HFF-Myc (cell line): ENCODE data around the gene AOAH.

ENCODE experiments used
- DNase-seq: peaks from one replicate; pipeline ENCODE4 v3.0.0-alpha.2; 2011; ENCODE audit warnings: low read depth; ENCODE audit errors: extremely low read depth
- H3K4me3 ChIP-seq: replicated peaks from 2 replicates; pipeline ENCODE4 v1.5.1; 2011; ENCODE audit warnings: low read depth, mild to moderate bottlenecking, control low read depth, low read length
- TF ChIP-seq, protein P1 (sequence below): IDR thresholded peaks from 2 replicates; pipeline ENCODE4 v1.5.1; 2012; ENCODE audit warnings: mild to moderate bottlenecking, low read depth, low read length, control low read depth; ENCODE audit errors: missing control alignments

The AOAH gene

DNA sequence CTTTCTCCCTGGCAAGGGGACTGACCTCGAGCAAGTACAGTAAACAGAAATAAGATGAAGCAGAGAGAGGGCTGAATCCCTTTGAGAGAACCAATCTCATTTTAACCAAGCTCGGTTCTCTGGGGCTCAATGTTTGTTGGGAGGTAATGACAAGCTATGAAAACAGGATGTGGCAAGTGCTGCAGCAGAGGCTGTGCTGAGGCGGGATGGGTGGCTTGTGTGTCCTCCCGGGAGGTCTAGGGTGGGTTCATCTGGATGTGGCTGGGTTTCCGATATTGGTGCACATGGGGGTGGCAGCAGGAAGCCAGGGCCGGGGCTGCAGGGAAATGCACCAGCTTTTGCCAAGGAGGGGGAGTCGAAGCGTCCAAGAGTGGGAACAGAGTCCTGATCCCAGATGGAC is 84.5 kb downstream of the AOAH start:
- DNase-seq: no peak
- no peak overlapping the region for H3K4me3 ChIP-seq
- TF ChIP-seq, protein P1, sequence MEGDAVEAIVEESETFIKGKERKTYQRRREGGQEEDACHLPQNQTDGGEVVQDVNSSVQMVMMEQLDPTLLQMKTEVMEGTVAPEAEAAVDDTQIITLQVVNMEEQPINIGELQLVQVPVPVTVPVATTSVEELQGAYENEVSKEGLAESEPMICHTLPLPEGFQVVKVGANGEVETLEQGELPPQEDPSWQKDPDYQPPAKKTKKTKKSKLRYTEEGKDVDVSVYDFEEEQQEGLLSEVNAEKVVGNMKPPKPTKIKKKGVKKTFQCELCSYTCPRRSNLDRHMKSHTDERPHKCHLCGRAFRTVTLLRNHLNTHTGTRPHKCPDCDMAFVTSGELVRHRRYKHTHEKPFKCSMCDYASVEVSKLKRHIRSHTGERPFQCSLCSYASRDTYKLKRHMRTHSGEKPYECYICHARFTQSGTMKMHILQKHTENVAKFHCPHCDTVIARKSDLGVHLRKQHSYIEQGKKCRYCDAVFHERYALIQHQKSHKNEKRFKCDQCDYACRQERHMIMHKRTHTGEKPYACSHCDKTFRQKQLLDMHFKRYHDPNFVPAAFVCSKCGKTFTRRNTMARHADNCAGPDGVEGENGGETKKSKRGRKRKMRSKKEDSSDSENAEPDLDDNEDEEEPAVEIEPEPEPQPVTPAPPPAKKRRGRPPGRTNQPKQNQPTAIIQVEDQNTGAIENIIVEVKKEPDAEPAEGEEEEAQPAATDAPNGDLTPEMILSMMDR: no peak

DNA sequence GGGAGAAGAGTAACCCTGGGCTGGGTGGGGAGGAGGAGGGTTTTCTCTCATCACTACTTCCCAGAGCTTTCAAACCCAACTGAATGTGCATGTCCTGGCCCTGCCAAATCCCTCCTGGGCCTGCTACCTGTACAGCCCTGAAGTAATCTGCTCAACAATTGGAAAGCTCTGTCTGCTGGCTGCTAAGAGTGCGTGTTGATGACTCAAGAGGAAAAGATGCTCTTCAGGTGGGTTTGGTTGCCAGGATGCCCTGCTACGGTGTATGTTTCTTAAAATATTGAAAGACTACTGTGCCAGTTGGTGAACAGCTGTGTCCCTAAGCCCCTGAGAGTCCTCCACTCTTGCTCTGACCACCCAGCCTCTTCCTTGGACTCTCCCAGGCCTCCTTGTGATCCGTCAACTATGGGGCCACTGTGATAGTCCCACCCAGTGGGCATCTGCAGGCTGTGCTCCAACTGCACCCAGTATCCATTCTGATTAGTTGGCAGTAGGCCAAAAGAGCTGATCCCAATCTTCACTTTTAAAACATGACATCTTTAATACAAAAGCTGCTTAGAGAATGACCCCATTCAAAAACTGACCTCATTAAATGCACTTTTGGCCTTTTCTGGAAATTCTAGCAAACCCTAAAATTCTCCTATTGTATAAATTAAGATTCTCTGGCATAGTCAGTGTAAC is 85.6 kb downstream of the AOAH start:
- no peak overlapping the region for H3K4me3 ChIP-seq
- DNase-seq: no peak

DNA sequence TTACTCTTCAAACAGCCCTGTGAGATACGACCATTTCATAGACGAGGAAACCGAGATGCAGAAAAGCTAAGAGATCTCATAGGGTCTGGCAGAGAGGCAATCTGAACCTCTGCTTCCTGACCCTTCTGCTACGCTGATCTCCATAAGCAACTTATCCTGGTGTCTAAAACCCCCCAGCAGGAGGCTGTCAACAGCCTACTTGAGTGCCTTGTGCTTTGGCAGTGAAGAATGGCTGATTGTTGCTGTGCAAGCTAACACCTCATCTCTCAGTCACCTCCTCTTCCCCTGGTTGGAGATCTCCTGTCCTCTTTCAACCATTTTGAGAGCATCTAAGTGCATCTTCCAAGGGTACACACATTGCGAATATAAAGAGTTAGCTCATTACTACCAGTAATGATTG is 86.2 kb downstream of the AOAH start:
- no peak overlapping the region for H3K4me3 ChIP-seq
- DNase-seq: no peak
- TF ChIP-seq, protein P1: no peak

More for the DNA sequence above, 85.6 kb downstream of the AOAH start:
- TF ChIP-seq, protein P1: no peak

DNA sequence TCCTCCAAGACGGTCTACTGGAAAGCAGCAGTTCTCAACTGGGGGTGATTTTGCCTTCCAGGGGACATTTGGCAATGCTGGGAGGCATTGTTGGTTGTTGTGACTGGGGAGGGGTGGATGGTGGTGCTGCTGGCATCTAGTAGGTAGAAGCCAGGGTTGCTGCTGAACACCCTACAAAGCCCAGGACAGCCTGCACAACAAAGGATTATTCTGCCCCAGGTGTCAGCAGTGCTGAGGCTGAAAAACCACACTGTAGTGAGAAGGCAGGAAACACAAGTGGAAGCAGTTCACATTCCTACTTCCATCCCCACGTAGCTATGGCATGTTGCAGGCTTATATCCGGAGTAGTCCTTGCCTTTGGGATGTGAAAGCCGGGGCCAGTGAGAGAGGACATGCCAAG is 86.9 kb downstream of the AOAH start:
- DNase-seq: no peak
- TF ChIP-seq, protein P1: no peak
- H3K4me3 ChIP-seq: no peak overlapping the region

DNA sequence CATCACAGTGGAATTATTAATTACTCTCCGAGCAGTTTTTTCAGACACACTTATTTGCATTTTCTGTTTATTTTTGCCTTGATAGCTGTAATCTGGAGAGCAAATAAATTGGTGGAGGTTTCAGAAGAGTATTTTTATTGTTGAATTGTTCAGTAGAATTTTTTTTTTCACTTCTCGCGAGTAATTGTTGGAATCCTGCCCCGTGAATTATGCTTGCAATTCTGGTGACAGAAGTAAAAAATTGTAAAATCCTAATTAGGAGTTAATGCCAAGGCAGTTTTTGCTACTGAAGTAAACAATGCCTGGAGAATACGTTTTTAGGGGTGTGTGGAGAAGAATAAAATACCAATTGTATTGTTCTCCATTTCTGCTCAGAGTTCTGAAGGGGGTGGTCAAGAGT is 88.2 kb downstream of the AOAH start:
- DNase-seq: no peak
- TF ChIP-seq, protein P1: no peak
- H3K4me3 ChIP-seq: no peak overlapping the region

DNA sequence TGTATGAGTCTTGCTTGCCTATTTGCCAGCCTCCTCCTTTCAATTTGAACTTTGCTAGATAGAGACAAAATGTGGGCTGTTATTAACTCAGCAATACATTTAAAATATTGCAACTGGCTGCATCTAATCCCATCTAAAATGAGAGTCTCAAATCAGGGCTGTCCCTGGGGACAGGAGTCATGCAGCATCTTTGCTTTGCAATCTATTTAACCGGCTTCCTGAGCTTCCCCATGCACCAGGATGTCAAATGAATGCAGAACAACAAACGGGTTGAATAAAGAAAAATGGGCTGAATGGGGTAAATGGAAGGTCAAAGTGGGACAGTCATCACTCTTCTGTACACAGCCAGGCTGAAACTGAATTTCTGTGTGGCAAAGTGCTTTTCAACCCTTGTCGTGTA is 89.2 kb downstream of the AOAH start:
- TF ChIP-seq, protein P1: no peak
- DNase-seq: no peak
- H3K4me3 ChIP-seq: no peak overlapping the region

DNA sequence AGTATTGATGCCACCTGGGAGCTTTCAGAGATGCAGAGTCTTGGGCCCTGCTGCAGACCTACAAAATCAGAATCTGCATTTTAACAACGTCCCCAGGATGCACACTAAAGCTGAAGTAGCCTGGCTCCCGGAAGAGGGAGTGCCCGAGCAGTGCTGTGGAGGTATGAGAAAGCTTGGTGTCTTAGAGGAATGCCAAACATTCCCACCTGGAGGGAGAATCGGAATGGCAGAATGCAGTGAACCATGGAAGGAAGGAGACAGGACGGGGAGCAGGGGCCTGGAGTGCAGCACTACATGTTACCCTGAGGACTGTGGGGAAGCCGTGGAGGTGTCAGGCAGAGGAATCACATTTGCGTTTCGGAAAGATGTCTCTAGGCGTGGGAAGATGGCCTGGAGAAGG is 90.9 kb downstream of the AOAH start:
- H3K4me3 ChIP-seq: no peak overlapping the region
- no peak for DNase-seq
- TF ChIP-seq, protein P1: no peak
